DND-41 (cell line): ENCODE data around the gene MRE11.

Experiments
- ATAC-seq: fragments of 200-7000 bp; cut with Tn5 transposase; 3 replicates; pipeline ENCODE4 v1.9.1; 2021; ENCODE audit warnings: low read depth; ENCODE audit not compliant: insufficient read depth
- DNase-seq: peaks from one replicate; pipeline ENCODE4 v3.0.0-alpha.2; 2020
- H2AFZ ChIP-seq: 2 replicates; pipeline ENCODE4 v1.6.0; 2012; ENCODE audit warnings: low read depth, low read length
- H3K27ac ChIP-seq: 2 replicates; pipeline ENCODE4 v1.5.1; 2012; ENCODE audit warnings: low read length, inconsistent platforms
- H3K27me3 ChIP-seq: fragments of 200-600 bp; sonication (generic); 2 replicates; pipeline ENCODE4 v1.6.0; 2012; ENCODE audit warnings: low read length, mild to moderate bottlenecking, inconsistent platforms; ENCODE audit not compliant: insufficient read depth, poor library complexity
- H3K36me3 ChIP-seq: 2 replicates; pipeline ENCODE4 v1.5.1; 2012; ENCODE audit warnings: low read length, inconsistent platforms; ENCODE audit not compliant: insufficient read depth
- H3K4me1 ChIP-seq: 2 replicates; pipeline ENCODE4 v1.5.1; 2012; ENCODE audit warnings: mild to moderate bottlenecking, low read length; ENCODE audit not compliant: insufficient read depth
- H3K4me2 ChIP-seq: 2 replicates; pipeline ENCODE4 v1.6.0; 2012; ENCODE audit warnings: mild to moderate bottlenecking, moderate library complexity, low read length, inconsistent platforms; ENCODE audit not compliant: insufficient read depth
- H3K4me3 ChIP-seq, 2 experiments: fragments of 200-600 bp in 1 of 2; shearing (Covaris generic) in 1 of 2; 2 replicates each; pipeline ENCODE4 v1.5.1; 2012 to 2016; ENCODE audit warnings: inconsistent platforms in 2 of 2, low read length in 2 of 2, mild to moderate bottlenecking in 2 of 2, low read depth in 1 of 2, moderate library complexity in 1 of 2
- H3K79me2 ChIP-seq: 2 replicates; pipeline ENCODE4 v1.6.0; 2012; ENCODE audit warnings: low read length, inconsistent platforms; ENCODE audit not compliant: insufficient read depth
- H3K9ac ChIP-seq: 2 replicates; pipeline ENCODE4 v1.6.0; 2012; ENCODE audit warnings: low read depth, mild to moderate bottlenecking, inconsistent platforms, low read length, moderate library complexity
- H3K9me3 ChIP-seq: 2 replicates; pipeline ENCODE4 v1.5.1; 2012; ENCODE audit warnings: low read length, moderate library complexity, mild to moderate bottlenecking, inconsistent platforms; ENCODE audit not compliant: insufficient read depth, severe bottlenecking
- H4K20me1 ChIP-seq: 2 replicates; pipeline ENCODE4 v1.6.0; 2012; ENCODE audit warnings: low read length; ENCODE audit not compliant: insufficient read depth
- EZH2 ChIP-seq: IDR thresholded peaks from 3 replicates; pipeline ENCODE4 v1.6.1; 2012; ENCODE audit warnings: borderline replicate concordance, low read depth, mild to moderate bottlenecking, moderate library complexity, low read length, inconsistent platforms; ENCODE audit not compliant: severe bottlenecking
- TF ChIP-seq, protein P1 (sequence below): IDR thresholded peaks from 2 replicates; pipeline ENCODE4 v1.5.1; 2012; ENCODE audit warnings: borderline replicate concordance, low read length, moderate library complexity, mild to moderate bottlenecking; ENCODE audit not compliant: poor library complexity, severe bottlenecking; ENCODE audit errors: extremely low read depth

MRE11 gene

DNA sequence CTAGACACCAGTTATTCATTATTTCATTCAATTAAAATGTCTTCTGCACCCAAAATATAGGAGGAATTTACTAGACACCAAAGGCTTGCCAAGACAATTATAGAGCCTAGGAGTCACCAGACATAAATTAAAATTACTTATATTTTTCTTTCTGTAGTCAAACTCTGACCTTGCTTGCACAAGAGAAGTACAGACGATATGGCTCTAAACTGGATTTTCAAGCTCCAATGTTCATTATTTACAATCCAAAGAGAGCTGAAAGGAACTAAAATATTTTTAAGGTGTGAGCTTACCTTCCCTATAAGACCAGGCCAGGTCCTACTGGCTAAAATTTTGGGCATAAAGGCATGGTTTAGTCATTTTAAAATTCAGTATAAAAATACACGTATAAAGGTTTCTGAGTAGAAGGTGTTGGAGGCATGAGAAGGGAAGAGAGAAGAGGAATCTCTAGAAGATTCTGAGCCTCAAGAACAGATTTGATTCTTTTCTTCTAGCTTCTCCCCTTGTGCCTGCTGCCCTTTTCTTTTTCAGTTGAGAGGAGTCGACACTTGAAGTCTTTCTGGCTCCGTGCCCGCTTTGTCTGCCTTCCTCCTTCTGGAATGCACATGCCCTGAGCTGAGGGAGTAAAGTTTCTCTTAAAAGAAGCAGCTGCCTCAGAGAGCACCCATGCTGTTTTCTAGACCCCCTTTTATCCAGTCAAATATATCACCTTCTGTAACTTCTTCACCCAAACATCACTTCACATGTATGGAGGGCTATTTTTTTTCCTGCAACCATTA, 32.1 kb upstream of the MRE11 start:
- no peak overlapping the region for H2AFZ ChIP-seq
- H3K36me3 ChIP-seq, result no peaks in the 10 kb centered on the region
- H3K9me3 ChIP-seq, result no peaks in the 10 kb centered on the region
- H3K4me2 ChIP-seq, result no peak overlapping the region
- H3K79me2 ChIP-seq, result no peaks in the 10 kb centered on the region
- no peak overlapping the region for H3K9ac ChIP-seq
- peaks cover 10% of the 10 kb centered on the region for H3K27me3 ChIP-seq
- no peak overlapping the region for H3K27ac ChIP-seq
- ATAC-seq (no peak), DNase-seq (no peak)
- H3K4me3 ChIP-seq, result no peak overlapping the region
- TF ChIP-seq, protein P1, sequence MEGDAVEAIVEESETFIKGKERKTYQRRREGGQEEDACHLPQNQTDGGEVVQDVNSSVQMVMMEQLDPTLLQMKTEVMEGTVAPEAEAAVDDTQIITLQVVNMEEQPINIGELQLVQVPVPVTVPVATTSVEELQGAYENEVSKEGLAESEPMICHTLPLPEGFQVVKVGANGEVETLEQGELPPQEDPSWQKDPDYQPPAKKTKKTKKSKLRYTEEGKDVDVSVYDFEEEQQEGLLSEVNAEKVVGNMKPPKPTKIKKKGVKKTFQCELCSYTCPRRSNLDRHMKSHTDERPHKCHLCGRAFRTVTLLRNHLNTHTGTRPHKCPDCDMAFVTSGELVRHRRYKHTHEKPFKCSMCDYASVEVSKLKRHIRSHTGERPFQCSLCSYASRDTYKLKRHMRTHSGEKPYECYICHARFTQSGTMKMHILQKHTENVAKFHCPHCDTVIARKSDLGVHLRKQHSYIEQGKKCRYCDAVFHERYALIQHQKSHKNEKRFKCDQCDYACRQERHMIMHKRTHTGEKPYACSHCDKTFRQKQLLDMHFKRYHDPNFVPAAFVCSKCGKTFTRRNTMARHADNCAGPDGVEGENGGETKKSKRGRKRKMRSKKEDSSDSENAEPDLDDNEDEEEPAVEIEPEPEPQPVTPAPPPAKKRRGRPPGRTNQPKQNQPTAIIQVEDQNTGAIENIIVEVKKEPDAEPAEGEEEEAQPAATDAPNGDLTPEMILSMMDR, result no peak
- no peak for TF ChIP-seq EZH2
- no peaks in the 10 kb centered on the region for H3K4me1 ChIP-seq
- no peaks in the 10 kb centered on the region for H4K20me1 ChIP-seq

DNA sequence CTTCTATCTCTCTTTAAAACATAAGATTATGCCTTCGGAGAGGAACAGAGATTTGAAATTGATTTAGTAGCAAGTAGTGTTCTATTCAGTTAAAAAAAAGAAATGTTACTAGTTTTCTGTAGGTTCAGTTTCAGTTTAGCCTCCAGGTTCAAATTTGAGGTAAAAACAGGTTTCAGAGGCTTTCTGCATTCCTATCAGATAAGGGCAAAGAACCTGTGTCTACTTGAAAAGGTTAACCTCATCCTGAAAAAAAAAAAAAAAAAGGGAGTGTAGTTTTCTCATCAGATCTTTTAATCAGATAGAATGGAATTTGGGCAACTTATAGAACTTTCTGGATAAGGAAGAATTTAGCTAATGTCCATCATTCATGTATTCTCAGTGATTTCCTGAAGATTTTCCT, 30.7 kb upstream of the MRE11 start:
- H3K4me3 ChIP-seq, result no peak overlapping the region
- DNase-seq (no peak), ATAC-seq (no peak)
- H3K9ac ChIP-seq, result no peak overlapping the region
- H3K36me3 ChIP-seq, result no peaks in the 10 kb centered on the region
- no peaks in the 10 kb centered on the region for H3K4me1 ChIP-seq
- H4K20me1 ChIP-seq, result no peaks in the 10 kb centered on the region
- H3K27me3 ChIP-seq, result peaks cover 6% of the 10 kb centered on the region
- TF ChIP-seq EZH2, result no peak
- TF ChIP-seq, protein P1, result no peak
- H2AFZ ChIP-seq, result no peak overlapping the region
- H3K27ac ChIP-seq, result no peak overlapping the region
- H3K79me2 ChIP-seq, result no peaks in the 10 kb centered on the region
- H3K9me3 ChIP-seq, result no peaks in the 10 kb centered on the region
- H3K4me2 ChIP-seq, result no peak overlapping the region

DNA sequence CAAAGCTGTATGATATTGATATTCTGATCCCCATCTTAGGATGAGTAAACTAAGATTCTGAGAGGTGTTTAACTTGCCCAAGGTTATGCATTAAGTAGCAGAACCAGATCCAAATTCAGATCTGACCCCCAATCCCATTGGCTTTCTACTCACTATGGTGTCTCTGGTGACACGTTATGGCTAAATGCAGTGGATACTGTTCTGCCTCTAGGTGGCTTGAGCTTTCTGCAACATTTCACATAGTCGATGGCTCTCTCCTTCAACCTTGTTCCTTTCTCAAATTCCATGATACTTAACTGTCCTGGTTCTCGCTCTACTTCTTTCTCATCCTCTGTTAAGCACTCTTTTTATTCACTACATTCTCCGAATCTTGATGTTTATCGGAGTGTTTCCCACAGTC, 28.0 kb upstream of the MRE11 start:
- H3K4me2 ChIP-seq, result no peak overlapping the region
- H3K36me3 ChIP-seq, result no peaks in the 10 kb centered on the region
- no peaks in the 10 kb centered on the region for H4K20me1 ChIP-seq
- DNase-seq, result no peak
- TF ChIP-seq EZH2, result no peak
- TF ChIP-seq, protein P1, result peak; percentile 44
- no peak overlapping the region for H3K4me3 ChIP-seq
- 0 out of 3 replicates have a peak, but pooled peaks have one; percentile 50 for ATAC-seq
- H3K4me1 ChIP-seq, result no peaks in the 10 kb centered on the region
- no peaks in the 10 kb centered on the region for H3K79me2 ChIP-seq
- no peak overlapping the region for H3K27ac ChIP-seq
- H3K27me3 ChIP-seq, result peaks cover 8% of the 10 kb centered on the region
- no peaks in the 10 kb centered on the region for H3K9me3 ChIP-seq
- no peak overlapping the region for H2AFZ ChIP-seq
- no peak overlapping the region for H3K9ac ChIP-seq
